Epithelial cell of esophagus (primary cell): ENCODE results near the gene VDAC2.
A peak's percentile ranks its signal among the peaks of the same experiment; 100 is the strongest.

Experiments used
- DNase-seq: peaks from one replicate; pipeline ENCODE4 v3.0.0; 2010; ENCODE audit warnings: low read depth
- H3K4me3 ChIP-seq: 2 replicates; pipeline ENCODE4 v1.5.1; 2011; ENCODE audit warnings: mild to moderate bottlenecking, low read length, control low read depth
- CTCF ChIP-seq: IDR thresholded peaks from 2 replicates; pipeline ENCODE4 v1.5.1; 2011; ENCODE audit warnings: low read depth, mild to moderate bottlenecking, low read length, control low read depth, inconsistent platforms; ENCODE audit not compliant: insufficient read depth; ENCODE audit errors: missing control alignments

VDAC2 gene

GRCh38 chr10:75223507-75223906 is 12.9 kb downstream of the VDAC2 start:
- no peak for DNase-seq
- no peak for TF ChIP-seq CTCF
- H3K4me3 ChIP-seq, result no peak overlapping the region

- no peak for DNase-seq
- TF ChIP-seq CTCF, result no peak
- H3K4me3 ChIP-seq, result no peak overlapping the region
Measured at GRCh38 chr10:75226095-75226494, 15.5 kb downstream of the VDAC2 start.

GRCh38 chr10:75226656-75227055 is 16.1 kb downstream of the VDAC2 start:
- DNase-seq, result no peak
- TF ChIP-seq CTCF, result no peak
- H3K4me3 ChIP-seq, result no peak overlapping the region

GRCh38 chr10:75228278-75228677 is 17.7 kb downstream of the VDAC2 start:
- no peak for DNase-seq
- no peak for TF ChIP-seq CTCF

GRCh38 chr10:75228834-75229233 is 18.2 kb downstream of the VDAC2 start:
- no peak for DNase-seq

More at GRCh38 chr10:75228278-75228677, 17.7 kb downstream of the VDAC2 start:
- H3K4me3 ChIP-seq, result no peak overlapping the region

GRCh38 chr10:75229971-75230370 is 19.4 kb downstream of the VDAC2 start:
- TF ChIP-seq CTCF, result no peak
- H3K4me3 ChIP-seq, result no peak overlapping the region
- DNase-seq, result peak; percentile 35

More at GRCh38 chr10:75228834-75229233, 18.2 kb downstream of the VDAC2 start:
- no peak for TF ChIP-seq CTCF
- H3K4me3 ChIP-seq, result no peak overlapping the region

- peak; percentile 96 for TF ChIP-seq CTCF
Measured at GRCh38 chr10:75230600-75231038, 20.0 kb downstream of the VDAC2 start.

More at GRCh38 chr10:75230600-75231038, 20.0 kb downstream of the VDAC2 start:
- no peak overlapping the region for H3K4me3 ChIP-seq
- DNase-seq, result peak; percentile 91
